HFF-Myc (cell line): ENCODE results near the gene SHKBP1.

ENCODE experiments used
- DNase-seq: peaks from one replicate; pipeline ENCODE4 v3.0.0-alpha.2; 2011; ENCODE audit warnings: low read depth; ENCODE audit errors: extremely low read depth
- H3K4me3 ChIP-seq: replicated peaks from 2 replicates; pipeline ENCODE4 v1.5.1; 2011; ENCODE audit warnings: low read depth, mild to moderate bottlenecking, control low read depth, low read length
- CTCF ChIP-seq: IDR thresholded peaks from 2 replicates; pipeline ENCODE4 v1.5.1; 2012; ENCODE audit warnings: mild to moderate bottlenecking, low read depth, low read length, control low read depth; ENCODE audit errors: missing control alignments

The SHKBP1 gene

GRCh38 chr19:40633207-40633606 is 56.5 kb downstream of the SHKBP1 start:
- DNase-seq: no peak
- no peak for TF ChIP-seq CTCF
- no peak overlapping the region for H3K4me3 ChIP-seq

GRCh38 chr19:40638327-40638726 is 61.7 kb downstream of the SHKBP1 start:
- no peak overlapping the region for H3K4me3 ChIP-seq
- no peak for TF ChIP-seq CTCF
- no peak for DNase-seq

DNA sequence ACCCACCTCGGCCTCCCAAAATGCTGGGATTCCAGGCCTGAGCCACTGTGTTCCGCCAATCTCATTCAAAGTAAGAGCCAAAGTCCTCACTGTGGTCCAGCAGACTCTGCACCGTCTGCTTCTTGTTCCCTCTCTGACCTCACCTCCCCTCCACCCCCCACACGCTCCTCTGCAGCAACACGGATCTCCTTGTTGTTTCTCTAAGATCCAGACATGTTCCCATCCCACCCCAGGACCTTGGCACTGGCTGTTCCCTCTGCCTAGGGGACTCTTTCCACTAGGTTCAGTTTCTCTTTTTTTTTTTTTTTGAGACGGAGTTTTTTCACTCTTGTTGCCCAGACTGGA is 62.9 kb downstream of the SHKBP1 start:
- no peak overlapping the region for H3K4me3 ChIP-seq
- TF ChIP-seq CTCF: no peak
- no peak for DNase-seq

DNA sequence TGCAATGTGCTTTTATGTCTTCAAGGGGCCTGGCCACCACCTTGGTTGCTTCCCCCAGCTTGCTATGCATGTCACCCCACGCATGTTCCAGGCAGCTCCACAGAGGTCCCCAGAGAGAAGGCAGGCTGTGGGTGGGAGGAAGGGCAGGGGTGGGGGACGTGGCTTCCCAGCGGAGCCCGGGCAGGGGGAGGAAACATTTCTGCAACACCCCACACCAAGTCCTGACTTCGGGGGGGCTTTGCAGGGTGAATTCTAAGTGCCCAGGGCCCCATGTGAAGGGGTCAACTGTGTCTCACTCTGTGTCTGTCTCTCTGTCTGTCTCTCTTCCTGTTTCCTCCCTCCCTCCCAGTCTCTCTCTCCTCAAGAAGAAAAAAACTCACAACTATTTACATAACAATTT is 64.1 kb downstream of the SHKBP1 start:
- H3K4me3 ChIP-seq: no peak overlapping the region
- DNase-seq: no peak
- no peak for TF ChIP-seq CTCF
